ENCODE measurements around the gene EFNA3. TPM values are rescaled to one million over a fixed set of nuclear protein-coding genes. Genes with fewer than 3 reads are reported as not detected.

The EFNA3 gene
- total RNA-seq, 1 experiment from 2014 or later: 23.5 TPM

DNA sequence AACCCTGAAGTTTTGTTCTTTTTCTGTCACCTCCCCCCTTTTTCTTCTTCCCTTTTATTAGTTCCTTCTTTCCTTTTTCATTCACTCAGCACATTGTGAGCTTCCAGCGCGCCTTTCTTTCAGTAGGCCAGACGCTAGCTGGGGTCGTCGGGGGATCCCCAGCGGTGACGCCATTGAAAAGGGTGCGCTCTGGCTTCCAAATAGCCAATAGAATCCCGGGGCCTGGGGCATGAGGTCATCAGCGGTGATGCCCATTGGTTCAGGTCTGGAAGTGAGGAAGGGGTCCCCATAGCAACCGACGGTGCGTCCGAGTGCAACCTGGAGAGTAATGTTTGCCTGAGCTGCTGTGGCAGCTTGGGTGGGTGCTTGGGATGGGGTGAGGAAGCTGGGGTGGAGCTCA, 6.9 kb upstream of the EFNA3 start:
- POLR2A ChIA-PET (ENCODE audit: unreplicated experiment): no interaction called here
- H3K9ac ChIP-seq (ENCODE audit: low read length): no peak overlapping the region

DNA sequence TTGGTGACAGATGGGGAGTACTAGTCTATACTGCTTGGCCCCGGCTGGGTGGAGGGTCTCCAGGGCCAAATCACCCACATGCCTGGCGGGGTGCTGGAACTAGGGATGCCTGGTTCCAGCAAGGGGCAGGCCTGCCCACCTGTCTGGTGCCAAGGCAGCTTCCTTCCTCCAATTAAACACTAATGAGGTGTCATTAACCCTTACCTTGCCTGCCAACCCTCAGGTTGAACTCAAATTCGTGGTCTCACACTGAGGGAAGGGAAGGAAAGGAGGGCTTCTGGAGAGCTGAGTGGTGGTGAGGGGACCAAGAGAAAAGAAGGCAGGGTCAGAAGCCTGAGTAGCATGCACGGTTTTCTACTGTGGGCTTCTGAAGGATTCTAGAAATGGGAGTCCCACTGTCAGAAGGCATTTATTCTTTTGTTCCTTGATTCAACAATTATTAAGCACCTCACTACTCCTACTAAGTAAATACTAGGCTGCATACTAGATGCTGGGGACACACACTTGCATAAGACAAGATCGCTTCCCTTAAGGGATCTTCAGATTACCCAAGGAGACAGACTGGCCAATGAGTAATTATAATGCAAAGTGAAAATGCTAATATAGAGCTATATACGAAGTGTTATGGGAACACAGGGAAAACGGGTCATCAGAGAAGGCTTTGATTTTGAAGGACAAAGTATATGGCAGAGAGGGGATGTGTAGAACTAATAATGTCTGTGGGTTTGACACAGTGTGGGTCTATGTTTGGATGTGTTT, 5.9 kb upstream of the EFNA3 start:
- no TSS peak for BruUV-seq (replicated peaks)

More for the DNA sequence above, 6.9 kb upstream of the EFNA3 start:
- Histone ChIP-seq H3K9me3 (ENCODE audit: low read length) (no peaks in the 10 kb centered on the region), H3F3A (ENCODE audit: low read length, unreplicated experiment) (no peaks in the 10 kb centered on the region), H3K4me3 (ENCODE audit: low read length) (no peak overlapping the region), H3K36me3 (ENCODE audit: low read depth, low read length) (no peaks in the 10 kb centered on the region), H3K4me2 (ENCODE audit: low read length) (no peak overlapping the region), H3K9me2 (replicated peaks; ENCODE audit: low read length) (no peaks in the 10 kb centered on the region), H4K20me1 (ENCODE audit: low read length) (no peaks in the 10 kb centered on the region), H3K79me2 (ENCODE audit: low read length) (no peaks in the 10 kb centered on the region), H3K27ac (ENCODE audit: low read length) (no peak overlapping the region), H3K4me1 (ENCODE audit: insufficient read depth, low read length) (peaks cover 11% of the 10 kb centered on the region; the same call in 1 of the 2 replicates), H2AFZ (ENCODE audit: low read length) (no peak overlapping the region), H3K27me3 (ENCODE audit: low read length) (no peaks in the 10 kb centered on the region)
- TSS peak; percentile 3 for BruUV-seq (replicated peaks)
- ATAC-seq (no peak), DNase-seq (no peak)
- TF ChIP-seq EZH2phosphoT487 (IDR thresholded peaks at IDR 0.05; ENCODE audit: borderline replicate concordance, low read length) (no peak), EZH2 (IDR thresholded peaks at IDR 0.05; ENCODE audit: low read length, unreplicated experiment) (no peak)
- TF ChIP-seq, protein P1, sequence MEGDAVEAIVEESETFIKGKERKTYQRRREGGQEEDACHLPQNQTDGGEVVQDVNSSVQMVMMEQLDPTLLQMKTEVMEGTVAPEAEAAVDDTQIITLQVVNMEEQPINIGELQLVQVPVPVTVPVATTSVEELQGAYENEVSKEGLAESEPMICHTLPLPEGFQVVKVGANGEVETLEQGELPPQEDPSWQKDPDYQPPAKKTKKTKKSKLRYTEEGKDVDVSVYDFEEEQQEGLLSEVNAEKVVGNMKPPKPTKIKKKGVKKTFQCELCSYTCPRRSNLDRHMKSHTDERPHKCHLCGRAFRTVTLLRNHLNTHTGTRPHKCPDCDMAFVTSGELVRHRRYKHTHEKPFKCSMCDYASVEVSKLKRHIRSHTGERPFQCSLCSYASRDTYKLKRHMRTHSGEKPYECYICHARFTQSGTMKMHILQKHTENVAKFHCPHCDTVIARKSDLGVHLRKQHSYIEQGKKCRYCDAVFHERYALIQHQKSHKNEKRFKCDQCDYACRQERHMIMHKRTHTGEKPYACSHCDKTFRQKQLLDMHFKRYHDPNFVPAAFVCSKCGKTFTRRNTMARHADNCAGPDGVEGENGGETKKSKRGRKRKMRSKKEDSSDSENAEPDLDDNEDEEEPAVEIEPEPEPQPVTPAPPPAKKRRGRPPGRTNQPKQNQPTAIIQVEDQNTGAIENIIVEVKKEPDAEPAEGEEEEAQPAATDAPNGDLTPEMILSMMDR (conservative IDR thresholded peaks at IDR 0.05; ENCODE audit: low read depth, low read length): no peak
- intact Hi-C loops (cut with micrococcal nuclease): no loop called here
- CTCF ChIA-PET: interaction anchor here (0.6 kb wide), 1 partner anchor 69 kb away, joined by 12 read pairs; the partner anchor contains the start of gene ZBTB7B

More for the DNA sequence above, 5.9 kb upstream of the EFNA3 start:
- no peak overlapping the region for H3K4me2 ChIP-seq (ENCODE audit: low read length)
- ChIA-PET POLR2A (ENCODE audit: unreplicated experiment) (no interaction called here), CTCF (interaction anchor here (0.9 kb wide), 1 partner anchor 12 kb away, joined by 4 read pairs; no protein-coding TSS in a partner anchor)
- no peak overlapping the region for H3K9ac ChIP-seq (ENCODE audit: low read length)
- no peak overlapping the region for H2AFZ ChIP-seq (ENCODE audit: low read length)
- no peaks in the 10 kb centered on the region for H3K9me2 ChIP-seq (replicated peaks; ENCODE audit: low read length)
- H3K4me1 ChIP-seq (ENCODE audit: insufficient read depth, low read length): peaks cover 12% of the 10 kb centered on the region; the same call in 1 of the 2 replicates
- H3K4me3 ChIP-seq (ENCODE audit: low read length): no peak overlapping the region
- no peaks in the 10 kb centered on the region for H3F3A ChIP-seq (ENCODE audit: low read length, unreplicated experiment)
- no peaks in the 10 kb centered on the region for H3K36me3 ChIP-seq (ENCODE audit: low read depth, low read length)
- H3K27me3 ChIP-seq (ENCODE audit: low read length): no peaks in the 10 kb centered on the region
- no peak for TF ChIP-seq EZH2phosphoT487 (IDR thresholded peaks at IDR 0.05; ENCODE audit: borderline replicate concordance, low read length)
- no peak for TF ChIP-seq EZH2 (IDR thresholded peaks at IDR 0.05; ENCODE audit: low read length, unreplicated experiment)
- TF ChIP-seq, protein P1 (conservative IDR thresholded peaks at IDR 0.05; ENCODE audit: low read depth, low read length): no peak
- no peaks in the 10 kb centered on the region for H4K20me1 ChIP-seq (ENCODE audit: low read length)
- no peaks in the 10 kb centered on the region for H3K79me2 ChIP-seq (ENCODE audit: low read length)
- ATAC-seq: no peak
- intact Hi-C loops (cut with micrococcal nuclease): no loop called here
- H3K9me3 ChIP-seq (ENCODE audit: low read length): no peaks in the 10 kb centered on the region
- DNase-seq: no peak
- H3K27ac ChIP-seq (ENCODE audit: low read length): no peak overlapping the region

Data from PC-3 (cell line).